Sigmoid colon (tissue), 4 donors: ENCODE measurements around the gene ADGRV1.

Source experiments
- EP300 ChIP-seq, 4 donors: sonication (generic); formaldehyde crosslinking; IDR thresholded peaks; one replicate each; pipeline ENCODE4 v1.6.1; 2017; ENCODE audit warnings: antibody characterized with exemption in 4 of 4
- POLR2A ChIP-seq, 2 donors: fragments of 450-650 bp; IDR thresholded peaks; one replicate each; pipeline ENCODE4 v1.6.1; 2016; ENCODE audit warnings: antibody characterized with exemption in 2 of 2, mild to moderate bottlenecking in 2 of 2, moderate library complexity in 2 of 2

- no peak for TF ChIP-seq EP300 (IDR thresholded peaks at IDR 0.05)
- TF ChIP-seq POLR2A (IDR thresholded peaks at IDR 0.05): no peak
Measured at GRCh38 chr5:91211997-91212713, 653.6 kb downstream of the ADGRV1 start.
